Measurements from ENCODE around the gene RPS25.

RPS25 gene
- long read RNA-seq, transcript RPS25-201 (2 exons, 1,078 nt): minor isoform, 8 of 827 reads
- long read RNA-seq, transcript RPS25-202 (5 exons, 835 nt): major isoform, 759 of 827 reads
- long read RNA-seq, transcript RPS25-204 (3 exons, 1,462 nt): minor isoform, 11 of 827 reads
- long read RNA-seq, partial matches to known transcripts: 17 of 827 reads
- long read RNA-seq, other reads (novel, unspliced or antisense): 27 of 827 reads

DNA sequence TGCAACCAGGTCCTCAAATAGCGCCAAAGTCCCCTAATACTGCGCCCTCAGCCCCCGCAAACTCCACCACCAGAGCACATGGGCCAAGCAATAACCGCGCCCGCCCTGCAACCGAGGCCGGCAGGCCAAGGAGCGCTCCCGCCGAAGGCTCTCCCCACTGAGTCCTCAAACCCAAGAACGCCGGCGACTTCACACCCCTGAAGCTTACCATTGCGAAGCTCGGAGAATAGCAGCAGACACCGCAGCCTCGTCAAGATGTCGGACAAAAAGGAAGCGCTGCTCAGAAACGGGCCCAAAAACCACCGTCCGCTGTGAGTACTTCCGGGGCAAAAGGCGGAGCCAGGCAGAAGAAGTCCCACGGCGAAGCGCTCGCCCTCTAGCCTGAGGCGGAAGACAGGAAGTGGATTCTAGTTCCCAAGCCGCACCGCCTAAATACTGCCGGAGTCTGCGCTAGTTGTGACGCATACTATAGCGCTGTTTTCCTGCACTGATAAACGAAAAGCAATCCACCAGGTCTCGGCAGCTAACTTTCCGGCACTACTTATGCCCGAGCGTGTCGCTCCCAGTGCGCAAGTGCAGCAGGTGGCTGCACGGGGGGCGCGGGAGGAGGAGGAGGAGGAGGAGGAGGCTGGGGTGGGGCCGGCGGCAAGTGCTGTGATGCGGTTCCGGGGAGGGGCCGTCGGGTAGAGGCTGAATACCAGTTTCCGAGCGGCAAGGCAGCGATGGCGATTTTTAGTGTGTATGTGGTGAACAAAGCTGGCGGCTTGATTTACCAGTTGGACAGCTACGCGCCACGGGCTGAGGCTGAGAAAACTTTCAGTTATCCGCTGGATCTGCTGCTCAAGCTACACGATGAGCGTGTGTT lies at the start of gene RPS25, which contains the start of gene TRAPPC4:
RPS25 (minus strand) TSS at position 270 of the 865 bp plus-strand sequence; CDS start at position 211, 59 bp downstream.
TRAPPC4 (plus strand) TSS at position 693 of the 865 bp plus-strand sequence; CDS start at position 723, 30 bp downstream.
- TF ChIP-seq GABPA (IDR thresholded peaks at IDR 0.05; ENCODE audit: low read depth) (peak; percentile 99), SPI1 (IDR thresholded peaks at IDR 0.05; ENCODE audit: borderline replicate concordance, low read depth) (peak; percentile 91), POLR2AphosphoS5 (IDR thresholded peaks at IDR 0.05; ENCODE audit: low read depth) (peak; percentile 89)
- TF ChIP-seq, protein P1, sequence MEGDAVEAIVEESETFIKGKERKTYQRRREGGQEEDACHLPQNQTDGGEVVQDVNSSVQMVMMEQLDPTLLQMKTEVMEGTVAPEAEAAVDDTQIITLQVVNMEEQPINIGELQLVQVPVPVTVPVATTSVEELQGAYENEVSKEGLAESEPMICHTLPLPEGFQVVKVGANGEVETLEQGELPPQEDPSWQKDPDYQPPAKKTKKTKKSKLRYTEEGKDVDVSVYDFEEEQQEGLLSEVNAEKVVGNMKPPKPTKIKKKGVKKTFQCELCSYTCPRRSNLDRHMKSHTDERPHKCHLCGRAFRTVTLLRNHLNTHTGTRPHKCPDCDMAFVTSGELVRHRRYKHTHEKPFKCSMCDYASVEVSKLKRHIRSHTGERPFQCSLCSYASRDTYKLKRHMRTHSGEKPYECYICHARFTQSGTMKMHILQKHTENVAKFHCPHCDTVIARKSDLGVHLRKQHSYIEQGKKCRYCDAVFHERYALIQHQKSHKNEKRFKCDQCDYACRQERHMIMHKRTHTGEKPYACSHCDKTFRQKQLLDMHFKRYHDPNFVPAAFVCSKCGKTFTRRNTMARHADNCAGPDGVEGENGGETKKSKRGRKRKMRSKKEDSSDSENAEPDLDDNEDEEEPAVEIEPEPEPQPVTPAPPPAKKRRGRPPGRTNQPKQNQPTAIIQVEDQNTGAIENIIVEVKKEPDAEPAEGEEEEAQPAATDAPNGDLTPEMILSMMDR (IDR thresholded peaks at IDR 0.05; ENCODE audit: insufficient read depth, low read length): no peak
- TF ChIP-seq, protein P2, sequence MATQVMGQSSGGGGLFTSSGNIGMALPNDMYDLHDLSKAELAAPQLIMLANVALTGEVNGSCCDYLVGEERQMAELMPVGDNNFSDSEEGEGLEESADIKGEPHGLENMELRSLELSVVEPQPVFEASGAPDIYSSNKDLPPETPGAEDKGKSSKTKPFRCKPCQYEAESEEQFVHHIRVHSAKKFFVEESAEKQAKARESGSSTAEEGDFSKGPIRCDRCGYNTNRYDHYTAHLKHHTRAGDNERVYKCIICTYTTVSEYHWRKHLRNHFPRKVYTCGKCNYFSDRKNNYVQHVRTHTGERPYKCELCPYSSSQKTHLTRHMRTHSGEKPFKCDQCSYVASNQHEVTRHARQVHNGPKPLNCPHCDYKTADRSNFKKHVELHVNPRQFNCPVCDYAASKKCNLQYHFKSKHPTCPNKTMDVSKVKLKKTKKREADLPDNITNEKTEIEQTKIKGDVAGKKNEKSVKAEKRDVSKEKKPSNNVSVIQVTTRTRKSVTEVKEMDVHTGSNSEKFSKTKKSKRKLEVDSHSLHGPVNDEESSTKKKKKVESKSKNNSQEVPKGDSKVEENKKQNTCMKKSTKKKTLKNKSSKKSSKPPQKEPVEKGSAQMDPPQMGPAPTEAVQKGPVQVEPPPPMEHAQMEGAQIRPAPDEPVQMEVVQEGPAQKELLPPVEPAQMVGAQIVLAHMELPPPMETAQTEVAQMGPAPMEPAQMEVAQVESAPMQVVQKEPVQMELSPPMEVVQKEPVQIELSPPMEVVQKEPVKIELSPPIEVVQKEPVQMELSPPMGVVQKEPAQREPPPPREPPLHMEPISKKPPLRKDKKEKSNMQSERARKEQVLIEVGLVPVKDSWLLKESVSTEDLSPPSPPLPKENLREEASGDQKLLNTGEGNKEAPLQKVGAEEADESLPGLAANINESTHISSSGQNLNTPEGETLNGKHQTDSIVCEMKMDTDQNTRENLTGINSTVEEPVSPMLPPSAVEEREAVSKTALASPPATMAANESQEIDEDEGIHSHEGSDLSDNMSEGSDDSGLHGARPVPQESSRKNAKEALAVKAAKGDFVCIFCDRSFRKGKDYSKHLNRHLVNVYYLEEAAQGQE (IDR thresholded peaks at IDR 0.05; ENCODE audit: insufficient replicate concordance, low read depth): peak; percentile 69
- Histone ChIP-seq H3K4me3 (replicated peaks; ENCODE audit: insufficient read depth, low read length) (peak within 1 kb of the TSS; percentile 98), H3K27me3 (ENCODE audit: insufficient read depth, poor library complexity, severe bottlenecking) (no peaks in the 10 kb centered on the region), H3K27ac (replicated peaks) (peak within 1 kb of the TSS; percentile 94)
- peak; percentile 97 to 98 for DNase-seq (ENCODE audit: low read depth in 1 of 2, low spot score in 1 of 2)

DNA sequence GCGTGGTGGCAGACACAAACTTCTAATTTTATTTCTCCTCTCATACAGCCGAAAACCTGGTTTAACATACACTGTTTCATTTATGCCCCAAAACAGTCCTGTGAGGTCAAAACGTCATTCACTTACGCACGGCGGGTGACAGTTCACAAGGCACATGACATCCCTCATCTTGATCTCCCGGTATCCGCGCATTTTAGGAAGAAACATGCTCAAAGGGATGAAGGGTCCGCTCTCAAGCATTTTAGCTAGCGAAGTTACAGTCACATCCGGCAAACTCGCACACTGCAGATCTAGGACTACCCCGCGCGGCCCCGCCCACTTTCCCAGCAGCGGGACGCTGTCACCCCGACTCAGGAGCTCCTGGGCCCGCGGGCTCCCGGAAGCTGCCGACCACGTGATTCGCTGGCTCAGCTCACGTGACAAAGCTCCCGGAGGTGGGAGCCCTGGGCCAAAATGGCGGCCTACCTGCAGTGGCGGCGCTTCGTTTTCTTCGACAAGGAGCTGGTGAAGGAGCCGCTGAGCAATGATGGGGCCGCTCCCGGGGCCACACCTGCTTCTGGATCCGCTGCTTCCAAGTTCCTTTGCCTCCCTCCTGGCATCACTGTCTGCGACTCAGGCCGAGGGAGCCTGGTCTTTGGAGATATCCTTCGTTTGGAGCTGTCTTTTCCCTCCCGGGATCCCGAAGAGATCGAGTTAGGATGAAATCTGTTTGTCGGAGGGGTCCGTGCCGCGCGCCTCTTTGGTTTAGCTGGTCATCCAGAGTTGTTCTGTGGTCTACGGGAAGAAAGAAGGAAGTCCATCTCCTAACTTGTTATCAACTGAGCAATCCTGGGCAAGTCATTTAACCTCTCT lies 49.5 kb upstream of the RPS25 start, which contains the start of gene VPS11:
VPS11 (plus strand) TSS at position 448 of the 852 bp plus-strand sequence; CDS start at position 454, 6 bp downstream.
- peak within 1 kb of the TSS; percentile 80 for H3K4me3 ChIP-seq (replicated peaks; ENCODE audit: insufficient read depth, low read length)
- H3K27me3 ChIP-seq (ENCODE audit: insufficient read depth, poor library complexity, severe bottlenecking): no peaks in the 10 kb centered on the region
- peak; percentile 96 to 98 for DNase-seq (ENCODE audit: low read depth in 1 of 2, low spot score in 1 of 2)
- H3K27ac ChIP-seq (replicated peaks): peak within 1 kb of the TSS; percentile 86
- TF ChIP-seq POLR2AphosphoS5 (IDR thresholded peaks at IDR 0.05; ENCODE audit: low read depth): peak; percentile 67; the same call in 1 of the 2 replicates
- TF ChIP-seq, protein P2 (IDR thresholded peaks at IDR 0.05; ENCODE audit: insufficient replicate concordance, low read depth): peak; percentile 61
- TF ChIP-seq, protein P1 (IDR thresholded peaks at IDR 0.05; ENCODE audit: insufficient read depth, low read length): no peak
- TF ChIP-seq SPI1 (IDR thresholded peaks at IDR 0.05; ENCODE audit: borderline replicate concordance, low read depth): peak; percentile 41; the same call in 1 of the 2 replicates
- TF ChIP-seq GABPA (IDR thresholded peaks at IDR 0.05; ENCODE audit: low read depth): peak; percentile 51

DNA sequence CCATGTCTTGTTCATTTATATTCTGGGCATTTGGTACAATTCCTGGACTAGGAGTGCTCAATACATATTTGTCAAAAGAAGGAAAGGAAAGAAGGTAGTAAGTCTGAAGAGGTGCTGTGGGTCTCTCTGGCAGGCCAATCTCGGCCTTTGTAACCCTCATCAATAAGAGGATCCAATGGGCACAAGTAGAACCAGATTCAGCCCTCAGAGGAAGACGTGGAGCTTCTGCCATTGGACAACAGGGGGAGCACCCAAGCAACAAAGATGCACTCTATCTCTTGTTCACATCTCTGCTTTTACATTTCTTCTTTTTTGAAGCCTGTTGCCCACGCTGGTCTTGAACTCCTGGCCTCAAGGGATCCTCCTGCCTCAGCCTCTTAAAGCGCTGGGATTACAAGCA lies 47.2 kb upstream of the RPS25 start:
- H3K27ac ChIP-seq (replicated peaks): no peak overlapping the region
- no peaks in the 10 kb centered on the region for H3K27me3 ChIP-seq (ENCODE audit: insufficient read depth, poor library complexity, severe bottlenecking)
- DNase-seq (ENCODE audit: low read depth in 1 of 2, low spot score in 1 of 2): peak in 1 of 2 experiments; percentile 61
- TF ChIP-seq, protein P1 (IDR thresholded peaks at IDR 0.05; ENCODE audit: insufficient read depth, low read length): peak; percentile 67
- TF ChIP-seq SPI1 (IDR thresholded peaks at IDR 0.05; ENCODE audit: borderline replicate concordance, low read depth): no peak
- H3K4me3 ChIP-seq (replicated peaks; ENCODE audit: insufficient read depth, low read length): no peak overlapping the region
